HG03558 (cell line): Measurements from ENCODE around the gene DDO.
"Not testable (repeated sequence)": the region's sequence is repeated elsewhere in the genome, so short reads cannot be mapped to it uniquely, and the experiment has no call there.

Experiments
- ATAC-seq: cut with Tn5 transposase; IDR thresholded peaks from one replicate; pipeline ENCODE4 v1.9.1; 2021; ENCODE audit warnings: moderate number of reproducible peaks; ENCODE audit not compliant: unreplicated experiment; ENCODE audit errors: extremely low read depth

The DDO gene

GRCh38 chr6:110351546-110351945 is 63.8 kb downstream of the DDO start:
- no peak for ATAC-seq

DNA sequence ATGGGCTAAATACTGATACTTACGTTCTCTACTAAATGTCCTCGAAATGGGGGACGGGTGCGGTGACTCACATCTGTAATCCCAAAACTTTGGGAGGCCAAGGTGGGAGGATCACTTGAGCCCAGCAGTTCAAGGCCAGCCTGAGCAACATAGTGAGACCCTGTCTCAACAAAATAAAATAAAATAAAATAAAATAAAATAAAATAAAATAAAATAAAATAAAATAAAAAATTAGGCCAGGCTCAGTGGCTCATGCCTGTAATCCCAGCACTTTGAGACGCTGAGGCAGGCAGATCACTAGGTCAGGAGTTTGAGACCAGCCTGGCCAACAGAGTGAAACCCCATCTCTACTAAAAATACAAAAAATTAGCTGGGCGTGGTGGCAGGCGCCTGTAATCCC is 64.8 kb downstream of the DDO start:
- not testable (repeated sequence) for ATAC-seq

- ATAC-seq = no peak
Observed at GRCh38 chr6:110348961-110349690, 66.2 kb downstream of the DDO start.

DNA sequence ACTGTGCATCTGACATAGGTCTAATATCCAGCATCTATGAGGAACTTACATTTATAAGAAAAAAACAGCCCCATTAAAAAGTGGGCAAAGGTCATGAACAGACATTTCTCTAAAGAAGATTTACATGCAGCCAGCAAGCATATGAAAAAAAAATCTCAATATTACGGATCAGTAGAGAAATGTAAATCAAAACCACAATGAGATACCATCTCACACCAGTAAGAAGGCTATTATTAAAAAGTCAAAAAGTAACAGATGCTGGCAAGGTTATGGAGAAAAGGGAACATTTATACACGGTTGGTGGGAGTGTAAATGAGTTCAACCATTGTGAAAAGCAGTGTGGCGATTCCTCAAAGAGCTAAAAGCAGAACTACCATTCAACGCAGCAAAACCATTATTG is 70.3 kb downstream of the DDO start:
- no peak for ATAC-seq

GRCh38 chr6:110342759-110343158 is 72.6 kb downstream of the DDO start:
- no peak for ATAC-seq
